ENCODE data around the gene ADCY4.
"Not testable (repeated sequence)": the region's sequence is repeated elsewhere in the genome, so short reads cannot be mapped to it uniquely, and the experiment has no call there.

Gene ADCY4

DNA sequence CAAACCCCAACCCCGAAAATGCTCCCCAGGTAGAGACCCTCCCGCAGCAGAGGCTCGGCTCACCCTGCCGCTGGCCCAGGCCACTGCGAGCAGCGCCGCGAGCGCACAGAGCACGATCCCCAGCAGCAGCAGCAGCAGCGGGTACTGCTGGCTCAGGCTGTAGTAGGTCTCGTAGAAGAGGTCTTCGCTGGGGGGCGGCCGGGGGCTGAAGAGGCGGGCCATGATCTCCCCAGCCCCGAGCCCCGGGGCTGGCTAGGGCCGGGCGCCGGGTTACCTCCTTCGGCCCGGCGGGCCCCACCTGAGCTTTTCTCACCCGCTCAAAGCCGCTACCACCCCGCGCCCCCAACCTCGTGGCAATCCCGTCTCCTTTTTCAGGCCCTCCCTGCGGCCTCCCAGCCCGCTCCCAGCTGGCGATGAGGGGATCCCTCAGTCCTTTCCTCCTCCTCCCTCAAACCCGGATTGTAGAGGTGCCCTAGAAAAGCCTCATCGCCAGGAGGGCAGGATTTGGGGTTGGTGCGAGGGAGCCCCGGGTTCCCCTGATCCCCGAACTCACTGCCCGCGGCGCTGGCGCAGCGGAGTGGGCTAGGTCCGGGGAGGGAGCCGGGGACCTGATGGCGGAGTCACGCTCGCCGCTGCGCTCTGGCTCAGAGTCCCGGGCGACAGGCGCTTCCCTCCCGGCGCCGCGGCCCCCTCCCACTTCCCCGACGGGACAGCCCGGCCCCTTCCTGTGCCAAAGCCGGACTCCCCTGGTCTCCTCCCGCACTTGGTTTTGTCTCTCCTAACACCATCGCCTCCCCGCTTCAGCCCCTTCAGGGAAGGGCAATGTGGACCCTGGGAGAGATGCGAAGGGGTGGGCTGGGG lies at the start of gene ADCY4:
TSS of gene ADCY4 (minus strand) at position 641 of the 861 bp plus-strand sequence. CDS start at position 222, 419 bp downstream.
- DNase-seq (ENCODE audit: low spot score) = peak; percentile 22

DNA sequence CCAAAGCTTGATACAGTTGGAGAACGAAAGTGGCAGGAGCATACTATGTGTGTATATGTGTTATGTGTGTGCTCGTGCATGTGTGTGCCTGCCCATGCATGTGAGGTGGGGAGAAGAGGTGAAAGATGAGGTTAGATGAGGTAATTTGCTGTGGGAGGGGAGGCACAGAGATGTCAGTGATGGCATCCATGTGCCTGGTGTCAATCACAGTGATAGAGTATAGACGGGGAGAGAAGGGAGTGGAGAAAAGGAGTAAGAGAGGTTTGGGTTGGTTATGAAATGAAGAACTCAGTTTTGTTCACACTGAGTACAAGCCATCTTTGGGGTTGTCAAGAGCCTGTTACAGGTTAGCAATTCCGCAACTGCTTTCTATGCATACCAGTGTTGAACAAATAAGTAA lies 49.3 kb upstream of the ADCY4 start:
- no peak for DNase-seq (ENCODE audit: low spot score)

DNA sequence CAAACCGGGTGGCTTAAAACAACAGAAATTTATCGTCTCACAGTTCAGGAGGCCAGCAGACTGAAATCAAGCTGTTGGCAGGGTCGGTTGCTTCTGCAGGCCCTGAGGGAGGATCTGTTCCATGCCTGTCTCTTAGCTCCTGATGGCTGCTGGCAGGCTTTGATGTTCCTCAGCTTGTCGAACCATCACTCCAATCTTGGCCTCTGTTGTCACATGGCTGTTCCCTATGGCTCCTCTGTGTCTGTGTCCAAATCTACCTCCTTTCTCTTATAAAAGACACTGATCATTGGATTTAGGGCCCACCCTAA lies 47.1 kb upstream of the ADCY4 start:
- DNase-seq (ENCODE audit: low spot score) = no peak

DNA sequence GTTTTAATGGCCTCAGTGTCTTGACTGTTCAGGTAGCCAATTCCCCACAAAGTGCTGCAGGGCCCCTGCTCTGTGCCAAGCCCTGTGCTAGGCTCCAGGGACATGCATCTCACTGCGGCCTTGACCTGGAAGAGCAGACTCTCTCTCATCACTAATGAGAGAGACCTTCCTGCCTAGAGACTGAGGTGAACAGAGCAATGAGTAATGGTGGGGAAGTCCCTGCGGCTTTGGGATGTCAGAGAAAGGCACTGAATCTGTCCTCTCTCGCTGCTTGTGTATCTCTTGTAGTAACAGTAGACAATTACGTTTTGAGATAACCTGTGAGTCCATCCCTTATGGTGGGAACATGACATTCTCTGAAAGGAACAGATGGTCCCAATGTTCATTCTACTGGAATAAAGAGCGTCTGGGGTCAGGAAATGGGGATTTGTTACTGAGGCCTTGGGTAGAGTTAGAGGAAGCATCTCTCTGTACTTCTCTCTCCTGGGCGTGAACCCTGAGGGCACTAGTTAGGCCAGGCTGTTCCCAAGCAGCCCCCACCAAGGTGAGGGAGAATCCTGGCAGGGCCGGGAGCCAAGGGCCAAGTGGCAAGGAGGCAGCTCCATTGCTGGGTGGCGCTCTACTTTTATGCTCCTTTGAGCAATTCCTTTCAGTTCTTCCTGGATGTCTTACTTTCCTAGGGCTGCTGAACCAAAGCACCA lies 46.6 kb upstream of the ADCY4 start:
- DNase-seq (ENCODE audit: low spot score) = no peak

DNA sequence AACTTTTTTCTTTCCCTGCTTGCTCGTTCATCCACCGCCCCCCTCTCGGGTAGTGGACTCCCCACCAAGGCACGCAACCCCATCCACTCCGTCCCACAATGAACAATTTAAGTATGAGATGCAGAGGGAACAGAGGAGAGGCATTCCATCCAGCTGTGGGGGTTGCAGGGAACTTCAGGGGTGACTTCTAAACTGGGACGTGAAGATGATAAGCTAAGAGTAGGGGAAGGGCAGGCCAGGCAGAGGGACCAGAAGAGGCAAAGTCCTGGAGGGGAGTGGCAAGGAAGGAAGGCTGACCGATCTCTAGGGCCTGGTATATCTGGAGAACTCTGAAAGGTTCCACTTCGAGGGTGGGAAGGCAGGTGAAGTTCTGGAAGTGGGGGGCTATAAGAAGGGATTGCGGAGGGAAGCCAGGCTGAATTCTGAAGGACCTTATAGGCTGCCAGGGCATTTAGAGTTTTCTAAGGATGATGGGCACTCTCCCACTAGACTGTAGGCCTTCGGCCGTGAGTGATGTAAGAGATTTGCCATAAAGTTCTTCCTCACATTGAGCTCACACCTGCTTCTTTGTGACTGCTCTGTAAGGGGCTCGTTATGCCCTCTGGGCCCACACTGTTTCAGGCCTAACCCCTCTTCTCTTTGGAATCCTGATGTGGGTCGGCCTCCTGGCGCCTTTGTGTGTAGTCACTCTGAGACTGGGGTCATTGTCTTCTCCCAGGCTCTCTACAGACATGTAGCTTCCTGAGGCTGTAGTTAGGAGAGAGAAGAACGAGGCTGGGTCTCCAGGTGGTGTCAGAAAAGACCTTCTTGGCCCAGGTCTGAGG lies 45.2 kb upstream of the ADCY4 start:
- DNase-seq (ENCODE audit: low spot score) = no peak

DNA sequence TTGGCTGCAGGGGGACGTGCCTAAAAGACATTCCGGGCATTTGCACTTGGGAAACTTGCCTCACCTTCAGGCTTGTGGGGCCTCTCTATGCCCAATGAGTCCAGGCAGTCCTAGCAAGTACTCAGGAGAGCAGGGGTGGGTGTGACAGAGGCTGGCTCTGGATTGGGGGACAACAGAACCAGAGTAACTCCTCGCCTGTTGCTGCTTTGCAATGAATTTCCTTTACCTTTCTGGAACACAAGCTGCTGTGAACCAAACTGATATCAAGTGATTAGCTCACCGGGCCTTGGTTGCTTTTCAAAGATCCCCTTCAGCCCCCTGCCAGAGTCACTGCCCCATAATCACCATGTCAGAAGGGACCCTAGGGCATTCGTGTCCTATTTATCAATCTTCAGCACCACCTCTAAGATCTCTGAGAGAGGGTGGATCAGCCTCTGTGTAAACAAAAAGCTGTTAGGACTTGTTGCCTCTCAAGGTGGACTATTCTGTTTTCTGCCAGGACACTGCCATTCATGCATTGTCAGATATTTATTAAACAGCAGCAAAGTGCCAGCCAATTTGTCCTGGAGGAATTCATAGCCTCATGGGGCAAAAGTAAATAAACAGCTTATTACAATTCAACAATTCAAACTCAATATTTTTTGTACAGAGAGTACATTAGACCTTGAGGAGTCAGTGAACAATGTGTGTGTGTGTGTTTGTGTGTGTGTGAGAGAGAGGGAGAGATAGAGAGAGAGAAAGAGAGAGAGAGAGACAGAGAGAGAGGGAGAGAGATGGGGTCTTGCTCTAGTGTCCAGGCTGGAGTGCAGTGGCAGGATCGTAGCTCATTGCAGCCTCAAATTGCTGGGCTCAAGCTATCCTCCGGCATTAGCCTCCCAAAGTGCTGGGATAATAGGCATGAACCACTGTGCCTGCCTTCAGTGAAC lies 44.4 kb upstream of the ADCY4 start:
- DNase-seq (ENCODE audit: low spot score) = no peak

DNA sequence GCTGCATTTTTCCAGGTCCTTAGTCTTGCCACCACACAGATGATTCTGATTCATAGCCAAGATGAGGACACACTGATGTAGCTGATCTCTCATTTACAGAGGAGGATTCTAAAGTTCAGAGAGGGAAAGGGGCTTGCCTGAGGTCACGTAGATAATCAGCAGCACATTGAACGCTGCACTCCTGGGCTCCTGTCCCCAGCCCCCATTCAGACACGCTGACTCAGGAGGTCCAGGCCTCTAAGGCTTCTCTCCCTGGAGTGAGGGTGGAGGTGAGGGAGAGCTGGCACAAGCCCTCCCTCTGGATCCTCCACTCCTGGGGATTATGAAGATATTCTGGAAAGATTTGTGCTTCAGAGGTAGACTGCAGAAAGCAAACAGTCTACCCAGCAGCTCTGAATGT lies 43.5 kb upstream of the ADCY4 start:
- DNase-seq (ENCODE audit: low spot score) = no peak

DNA sequence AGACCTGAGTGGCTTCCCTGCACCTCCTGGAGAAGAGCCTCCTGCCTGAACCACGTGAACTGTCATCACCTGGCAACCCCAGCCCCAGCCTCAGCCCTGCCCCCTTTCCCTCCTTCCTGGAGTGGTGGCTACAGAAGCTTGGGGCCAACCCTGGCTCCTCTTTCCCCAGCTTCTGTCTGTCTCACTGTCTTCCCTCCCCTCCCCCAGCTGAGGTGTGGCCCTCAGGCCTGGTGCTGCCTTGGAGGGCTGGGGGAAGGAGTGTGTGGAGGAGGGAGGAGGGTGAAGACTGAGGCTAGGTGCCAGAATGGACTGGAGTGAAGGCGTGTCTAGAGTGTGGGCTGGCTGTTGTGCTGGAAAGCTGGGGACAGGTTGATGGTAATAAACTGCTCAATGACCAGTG lies 42.8 kb upstream of the ADCY4 start:
- no peak for DNase-seq (ENCODE audit: low spot score)

DNA sequence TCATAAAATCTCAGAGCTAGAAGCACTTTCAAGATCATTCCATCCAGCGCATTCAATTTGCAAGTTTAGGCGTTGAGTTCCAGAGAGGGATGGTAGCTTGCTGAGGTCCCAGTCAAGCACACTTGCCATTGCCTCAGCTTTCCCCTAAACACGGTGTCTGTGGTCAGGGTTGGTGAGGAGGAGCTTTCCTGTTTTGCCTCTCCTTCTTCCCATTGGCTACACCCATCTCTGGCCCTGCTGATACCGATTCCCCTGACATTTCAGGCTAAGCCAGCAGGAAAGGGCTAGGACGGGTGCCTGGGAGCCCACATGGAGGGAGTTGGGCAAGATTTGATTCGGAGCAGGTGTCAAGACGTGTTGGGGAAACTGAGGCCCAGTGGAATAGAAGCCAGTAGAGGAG lies 42.3 kb upstream of the ADCY4 start:
- DNase-seq (ENCODE audit: low spot score) = no peak

DNA sequence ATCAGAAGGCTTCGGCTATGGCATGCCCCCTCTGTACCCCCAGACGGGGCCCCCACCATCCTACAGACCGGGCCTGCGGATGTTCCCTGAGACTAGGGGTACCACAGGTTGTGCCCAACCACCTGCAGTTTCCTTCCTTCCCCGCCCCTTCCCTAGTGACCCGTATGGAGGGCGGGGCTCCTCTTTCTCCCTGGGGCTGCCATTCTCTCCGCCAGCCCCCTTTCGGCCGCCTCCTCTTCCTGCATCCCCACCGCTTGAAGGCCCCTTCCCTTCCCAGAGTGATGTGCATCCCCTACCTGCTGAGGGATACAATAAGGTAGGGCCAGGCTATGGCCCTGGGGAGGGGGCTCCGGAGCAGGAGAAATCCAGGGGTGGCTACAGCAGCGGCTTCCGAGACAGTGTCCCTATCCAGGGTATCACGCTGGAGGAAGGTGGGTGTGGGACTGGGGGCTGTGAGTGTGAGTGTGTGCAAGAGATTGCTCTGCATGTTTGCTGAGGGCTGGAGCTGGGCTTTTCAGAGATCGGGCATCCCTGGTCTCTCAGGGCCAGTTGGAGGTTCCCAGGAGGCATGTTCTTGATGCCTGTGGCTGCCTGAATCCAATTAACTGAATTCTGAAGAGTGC lies 41.7 kb upstream of the ADCY4 start:
- no peak for DNase-seq (ENCODE audit: low spot score)

DNA sequence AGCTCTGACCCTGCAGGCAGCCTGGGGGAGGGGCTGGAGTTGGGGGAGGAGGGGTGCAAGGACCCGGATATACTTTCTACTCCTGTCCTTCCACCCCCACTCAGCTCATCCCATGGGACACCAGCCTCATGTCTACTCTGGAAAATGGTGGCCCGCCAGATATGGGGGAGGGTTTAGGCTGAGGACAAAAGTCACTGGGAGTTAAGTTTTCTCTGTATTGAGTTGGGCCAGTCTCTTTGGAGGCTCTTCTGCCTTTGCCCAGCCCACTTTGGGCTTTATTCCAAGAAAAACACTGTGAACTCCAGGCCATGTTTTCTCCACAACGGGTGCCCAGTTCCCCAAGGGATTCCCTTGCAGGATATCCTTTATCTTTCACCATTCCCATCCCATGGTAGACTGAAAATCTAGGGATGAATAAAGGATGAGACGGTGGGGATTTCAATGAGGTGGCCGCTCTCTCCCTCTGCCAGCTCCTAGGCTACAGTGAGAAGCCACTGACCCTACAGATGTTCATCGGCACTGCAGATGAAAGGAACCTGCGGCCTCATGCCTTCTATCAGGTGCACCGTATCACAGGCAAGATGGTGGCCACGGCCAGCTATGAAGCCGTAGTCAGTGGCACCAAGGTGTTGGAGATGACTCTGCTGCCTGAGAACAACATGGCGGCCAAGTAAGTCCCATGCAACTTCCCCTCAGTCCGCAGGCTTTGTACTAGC lies 38.0 kb upstream of the ADCY4 start:
- no peak for DNase-seq (ENCODE audit: low spot score)

DNA sequence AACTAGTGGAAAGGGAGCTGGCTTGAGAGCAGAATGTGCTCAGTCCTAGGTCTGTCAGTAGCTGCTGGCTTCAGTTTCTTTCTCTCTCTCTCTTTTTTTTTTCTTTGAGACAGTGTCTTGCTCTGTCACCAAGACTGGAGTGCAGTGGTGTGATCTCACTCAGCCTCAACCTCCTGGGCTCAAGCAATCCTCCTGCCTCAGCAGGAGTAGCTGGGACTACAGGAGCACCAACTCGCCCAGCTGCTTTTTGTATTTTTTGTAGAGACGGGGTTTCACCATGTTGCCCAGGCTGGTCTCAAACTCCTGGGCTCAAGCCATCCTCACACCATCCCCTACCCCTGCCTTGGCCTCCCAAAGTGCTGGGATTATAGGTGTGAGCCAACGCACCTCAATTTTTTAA lies 36.7 kb upstream of the ADCY4 start:
- DNase-seq (ENCODE audit: low spot score) = not testable (repeated sequence)

DNA sequence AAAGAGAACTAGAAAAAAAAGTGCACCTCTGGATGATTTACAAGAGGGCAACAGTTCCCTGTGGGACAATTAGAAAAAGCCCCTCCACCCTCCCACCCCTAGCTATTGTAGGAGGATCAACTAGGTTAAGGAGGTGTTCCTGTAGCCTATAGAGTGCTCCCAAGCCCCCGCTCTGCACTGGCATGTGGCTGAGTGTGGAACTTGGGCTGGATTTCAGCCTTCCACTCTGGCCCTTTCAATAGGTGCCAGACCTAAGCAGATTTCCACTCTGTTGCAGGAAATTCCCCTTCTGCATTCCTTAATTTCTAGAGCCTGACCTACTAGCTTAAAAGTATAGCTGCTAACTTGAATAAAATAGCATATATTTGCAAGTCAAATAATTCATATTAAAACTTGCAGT lies 35.9 kb upstream of the ADCY4 start:
- no peak for DNase-seq (ENCODE audit: low spot score)

DNA sequence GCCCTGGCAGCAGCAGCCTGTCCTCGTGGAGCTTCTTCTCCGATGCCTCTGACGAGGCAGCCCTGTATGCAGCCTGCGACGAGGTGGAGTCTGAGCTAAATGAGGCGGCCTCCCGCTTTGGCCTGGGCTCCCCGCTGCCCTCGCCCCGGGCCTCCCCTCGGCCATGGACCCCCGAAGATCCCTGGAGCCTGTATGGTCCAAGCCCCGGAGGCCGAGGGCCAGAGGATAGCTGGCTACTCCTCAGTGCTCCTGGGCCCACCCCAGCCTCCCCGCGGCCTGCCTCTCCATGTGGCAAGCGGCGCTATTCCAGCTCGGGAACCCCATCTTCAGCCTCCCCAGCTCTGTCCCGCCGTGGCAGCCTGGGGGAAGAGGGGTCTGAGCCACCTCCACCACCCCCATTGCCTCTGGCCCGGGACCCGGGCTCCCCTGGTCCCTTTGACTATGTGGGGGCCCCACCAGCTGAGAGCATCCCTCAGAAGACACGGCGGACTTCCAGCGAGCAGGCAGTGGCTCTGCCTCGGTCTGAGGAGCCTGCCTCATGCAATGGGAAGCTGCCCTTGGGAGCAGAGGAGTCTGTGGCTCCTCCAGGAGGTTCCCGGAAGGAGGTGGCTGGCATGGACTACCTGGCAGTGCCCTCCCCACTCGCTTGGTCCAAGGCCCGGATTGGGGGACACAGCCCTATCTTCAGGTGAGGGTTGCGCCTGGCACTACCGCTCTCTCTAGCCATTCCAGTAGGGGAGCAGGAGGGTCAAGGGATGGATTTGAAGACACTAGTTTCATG lies 35.2 kb upstream of the ADCY4 start:
- no peak for DNase-seq (ENCODE audit: low spot score)

DNA sequence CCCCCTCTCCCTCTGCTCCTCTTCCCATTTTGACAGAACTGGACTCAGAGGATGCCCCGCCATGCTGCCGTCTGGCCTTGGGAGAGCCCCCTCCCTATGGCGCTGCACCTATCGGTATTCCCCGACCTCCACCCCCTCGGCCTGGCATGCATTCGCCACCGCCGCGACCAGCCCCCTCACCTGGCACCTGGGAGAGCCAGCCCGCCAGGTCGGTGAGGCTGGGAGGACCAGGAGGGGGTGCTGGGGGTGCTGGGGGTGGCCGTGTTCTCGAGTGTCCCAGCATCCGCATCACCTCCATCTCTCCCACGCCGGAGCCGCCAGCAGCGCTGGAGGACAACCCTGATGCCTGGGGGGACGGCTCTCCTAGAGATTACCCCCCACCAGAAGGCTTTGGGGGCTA lies 34.6 kb upstream of the ADCY4 start:
- no peak for DNase-seq (ENCODE audit: low spot score)

DNA sequence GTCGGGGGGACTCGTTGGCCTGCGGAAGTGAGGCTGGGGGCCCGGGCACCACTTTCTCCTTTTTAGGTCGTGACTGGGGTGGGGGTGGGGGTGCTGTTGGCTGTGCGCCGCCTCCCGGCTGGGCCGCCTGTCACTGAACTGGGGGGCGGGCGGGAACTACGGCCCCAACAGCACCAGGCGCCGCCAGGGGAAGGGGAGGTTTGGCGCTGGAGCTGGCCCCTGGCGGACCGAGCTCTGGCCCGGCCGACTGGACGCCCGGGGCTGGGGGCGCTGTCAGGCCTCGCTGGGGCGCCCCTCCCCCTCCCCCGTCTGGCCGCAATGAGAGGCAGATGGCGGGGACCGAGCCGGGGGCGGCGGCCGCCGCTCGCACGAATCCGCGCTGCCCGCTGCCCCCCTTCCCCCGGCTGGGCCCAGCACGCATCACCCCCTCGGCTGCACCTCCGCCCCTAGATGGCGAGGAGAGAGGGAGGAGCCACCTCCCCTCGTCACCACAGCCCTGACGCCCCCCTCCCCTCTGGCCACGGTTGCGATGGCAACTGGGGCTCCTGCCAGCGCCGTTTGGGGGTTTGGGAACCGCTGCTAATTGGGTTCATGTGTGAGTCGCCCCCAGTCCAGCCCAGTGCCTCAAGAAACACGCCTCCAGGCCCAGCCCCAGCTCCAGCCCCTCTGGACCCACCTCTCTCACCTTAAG lies 33.8 kb upstream of the ADCY4 start:
- peak; percentile 7 for DNase-seq (ENCODE audit: low spot score)

DNA sequence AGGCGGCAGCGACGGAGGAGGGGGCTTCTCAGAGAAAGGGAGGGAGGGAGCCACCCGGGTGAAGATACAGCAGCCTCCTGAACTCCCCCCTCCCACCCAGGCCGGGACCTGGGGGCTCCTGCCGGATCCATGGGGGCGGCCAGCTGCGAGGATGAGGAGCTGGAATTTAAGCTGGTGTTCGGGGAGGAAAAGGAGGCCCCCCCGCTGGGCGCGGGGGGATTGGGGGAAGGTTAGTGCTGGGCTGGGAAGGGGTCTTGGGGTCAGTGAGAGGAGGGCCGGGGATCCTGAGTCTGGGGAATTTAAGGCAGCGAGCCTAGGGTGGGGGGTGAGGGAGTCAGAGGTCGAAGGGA lies 33.3 kb upstream of the ADCY4 start:
- no peak for DNase-seq (ENCODE audit: low spot score)

DNA sequence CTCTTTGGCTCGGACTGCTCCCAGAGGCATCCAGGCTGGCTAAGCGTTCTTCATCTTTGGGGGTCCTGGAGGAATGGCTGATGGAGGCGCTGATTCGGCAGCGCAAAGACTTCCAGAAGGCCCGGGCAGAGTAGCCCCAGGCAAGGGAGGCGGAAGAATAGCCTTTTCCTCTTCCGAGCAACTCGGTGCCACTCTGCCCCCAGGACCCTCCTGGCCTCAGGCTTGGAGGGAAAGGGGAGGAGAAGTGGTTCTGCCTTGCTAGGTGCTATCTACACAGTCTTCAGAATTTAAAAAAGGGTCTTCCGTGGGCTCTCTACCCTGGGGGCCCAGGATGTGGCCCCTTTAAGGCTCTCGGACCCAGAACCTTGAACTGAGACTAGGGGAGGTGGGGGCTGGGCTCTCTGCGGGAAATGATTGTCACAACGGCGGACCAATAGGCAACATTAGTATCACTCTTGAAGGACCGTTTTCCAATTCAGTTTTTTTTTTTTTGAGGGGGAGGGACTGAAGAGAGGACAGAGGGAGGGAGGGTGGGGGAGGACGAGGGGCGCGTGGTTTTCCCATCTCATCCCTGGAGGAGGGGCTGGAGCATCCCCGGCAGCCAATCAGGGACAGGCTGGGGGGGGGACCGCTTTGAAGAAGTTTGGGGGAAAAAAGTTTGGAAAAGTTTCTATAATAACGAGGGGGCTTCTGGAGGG lies 32.8 kb upstream of the ADCY4 start, which contains the start of gene NFATC4:
TSS of gene NFATC4 (plus strand) at position 671 of the 698 bp plus-strand sequence. CDS start 157 bp downstream, outside the sequence.
- DNase-seq (ENCODE audit: low spot score) = no peak

Measured in CD4-positive, alpha-beta T cell treated with Interleukin-2 at 100 ng/mL for 4 hours (primary cell).